NK-92 (cell line): ENCODE data around the gene WDR7.

Source experiments
- DNase-seq: peaks from one replicate; lab custom pipeline; 2025; ENCODE audit not compliant: unreplicated experiment; lab: John Stamatoyannopoulos, UW

Gene WDR7

DNA sequence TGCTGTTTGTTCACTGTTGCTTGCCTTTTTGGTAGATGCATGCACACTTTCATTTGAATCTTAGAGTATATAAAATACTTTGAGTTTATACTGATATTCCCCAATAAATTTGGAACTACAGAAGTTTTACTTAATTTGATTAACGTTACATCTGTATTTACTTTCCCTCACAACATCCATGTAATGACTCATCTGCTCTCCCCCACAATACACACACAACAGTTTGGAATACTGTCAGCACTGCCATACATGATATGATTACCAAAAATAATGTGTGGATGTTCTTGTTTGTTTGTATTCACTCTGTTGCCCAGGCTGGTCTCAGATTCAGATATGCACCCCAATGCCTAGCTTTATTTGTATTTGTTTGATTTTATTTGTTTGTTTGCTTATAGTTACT is 144.2 kb downstream of the WDR7 start:
- no peak for DNase-seq

DNA sequence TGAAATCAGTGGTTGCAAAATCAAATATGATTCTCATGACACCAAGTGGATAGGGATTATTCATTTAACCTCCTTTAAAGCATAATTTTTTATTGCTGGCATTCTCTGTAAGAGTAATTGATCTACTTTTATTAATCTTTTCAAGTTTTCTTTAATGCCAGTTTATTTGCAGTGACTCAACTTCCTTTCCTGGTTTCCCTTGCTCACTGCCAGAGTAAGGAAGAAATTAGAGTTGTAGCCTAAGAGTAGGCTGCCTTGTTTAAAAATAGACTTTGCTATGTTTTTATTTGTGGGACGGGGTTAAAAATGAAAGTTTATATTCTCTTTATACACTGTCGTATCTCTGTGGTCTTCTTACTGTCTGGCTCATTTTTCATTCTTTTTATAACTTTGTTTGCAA is 148.6 kb downstream of the WDR7 start:
- DNase-seq = no peak

DNA sequence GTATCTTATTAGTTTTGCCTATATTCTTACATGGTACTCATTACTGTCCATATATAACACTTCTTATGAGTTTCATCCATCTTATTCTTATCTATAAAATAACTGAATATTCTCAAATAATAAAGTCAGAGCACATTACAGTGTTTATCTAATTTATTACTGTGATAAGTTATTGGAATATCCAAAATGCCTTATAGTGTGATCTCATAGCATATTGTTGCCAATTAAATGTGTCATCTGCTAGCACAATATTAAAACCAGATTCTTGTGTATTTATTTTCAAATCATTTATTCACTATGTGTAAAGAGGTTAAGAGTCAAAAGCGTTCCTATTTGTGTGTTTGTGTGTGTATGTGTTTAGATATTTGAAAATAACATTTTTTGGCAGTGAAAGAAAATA is 151.9 kb downstream of the WDR7 start:
- DNase-seq = no peak

DNA sequence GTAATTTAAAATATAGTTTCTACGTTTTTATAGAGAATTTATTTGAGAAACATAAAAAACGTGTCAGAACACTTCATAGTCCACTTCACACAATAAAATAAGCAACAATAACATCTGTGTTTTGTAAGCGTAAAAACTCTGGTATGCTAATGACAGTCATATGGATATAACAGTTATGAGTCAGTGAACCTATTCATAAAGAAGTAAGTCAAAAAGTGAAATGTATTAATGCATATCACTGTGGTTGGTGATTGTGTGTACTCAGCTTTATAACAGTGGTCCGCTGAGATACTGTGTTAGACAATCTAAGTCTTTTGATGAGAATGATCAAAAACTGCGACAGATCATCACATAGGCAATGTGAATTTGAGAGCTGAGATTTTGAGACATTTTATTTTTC is 153.2 kb downstream of the WDR7 start:
- no peak for DNase-seq

DNA sequence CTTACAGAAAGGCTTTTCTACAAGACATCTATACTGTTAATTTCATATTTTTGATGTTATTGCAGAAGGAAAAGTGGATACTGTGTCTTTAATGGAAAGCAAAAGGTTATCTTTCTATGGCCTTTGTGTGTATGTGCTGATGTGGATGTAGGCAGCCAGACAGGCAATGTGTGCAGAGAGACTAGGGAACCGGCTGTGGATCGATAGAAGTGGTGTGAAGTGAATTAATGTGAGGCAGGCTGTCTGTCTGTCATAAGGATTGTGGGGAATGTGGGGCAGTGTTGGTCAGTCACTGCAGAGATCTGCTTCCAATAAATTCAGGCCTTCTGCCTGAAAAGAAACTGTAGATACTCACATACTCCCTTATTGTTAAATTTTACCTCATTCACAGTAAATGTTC is 156.7 kb downstream of the WDR7 start:
- no peak for DNase-seq

DNA sequence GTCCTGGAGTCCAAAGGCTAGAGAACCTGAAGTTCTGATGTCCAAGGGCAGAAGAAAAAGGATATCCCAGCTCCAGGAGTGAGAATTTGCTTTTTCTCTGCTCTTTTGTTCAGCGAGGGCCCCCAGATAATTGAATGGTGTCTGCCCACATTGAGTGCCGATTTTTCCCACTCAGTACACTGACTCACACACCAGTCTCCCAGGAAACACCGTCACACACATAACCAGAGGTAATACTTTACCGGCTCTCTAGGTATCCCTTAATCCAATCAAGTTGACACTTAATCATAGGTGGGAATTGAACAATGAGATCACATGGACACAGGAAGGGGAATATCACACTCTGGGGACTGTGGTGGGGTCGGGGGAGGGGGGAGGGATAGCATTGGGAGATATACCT is 161.5 kb downstream of the WDR7 start:
- no peak for DNase-seq

DNA sequence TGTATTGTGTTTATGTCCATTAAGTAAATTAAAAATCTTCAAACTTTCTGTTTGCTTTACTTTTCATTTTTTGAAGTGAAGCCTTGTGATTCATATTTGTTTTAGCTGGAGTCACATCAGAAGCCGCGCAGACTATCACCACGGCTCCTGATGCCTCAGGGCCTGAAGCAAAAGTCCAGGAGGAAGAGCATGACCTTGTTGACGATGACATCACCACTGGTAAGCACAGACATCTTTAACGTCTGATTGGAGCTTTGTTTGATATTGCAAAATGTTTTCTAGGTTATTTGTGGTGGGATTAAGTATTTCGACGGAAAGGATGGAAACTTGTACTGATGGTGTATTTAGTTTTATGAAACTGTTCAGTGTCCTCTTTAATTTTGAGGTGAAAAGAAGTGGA is 164.8 kb downstream of the WDR7 start:
- DNase-seq = no peak

DNA sequence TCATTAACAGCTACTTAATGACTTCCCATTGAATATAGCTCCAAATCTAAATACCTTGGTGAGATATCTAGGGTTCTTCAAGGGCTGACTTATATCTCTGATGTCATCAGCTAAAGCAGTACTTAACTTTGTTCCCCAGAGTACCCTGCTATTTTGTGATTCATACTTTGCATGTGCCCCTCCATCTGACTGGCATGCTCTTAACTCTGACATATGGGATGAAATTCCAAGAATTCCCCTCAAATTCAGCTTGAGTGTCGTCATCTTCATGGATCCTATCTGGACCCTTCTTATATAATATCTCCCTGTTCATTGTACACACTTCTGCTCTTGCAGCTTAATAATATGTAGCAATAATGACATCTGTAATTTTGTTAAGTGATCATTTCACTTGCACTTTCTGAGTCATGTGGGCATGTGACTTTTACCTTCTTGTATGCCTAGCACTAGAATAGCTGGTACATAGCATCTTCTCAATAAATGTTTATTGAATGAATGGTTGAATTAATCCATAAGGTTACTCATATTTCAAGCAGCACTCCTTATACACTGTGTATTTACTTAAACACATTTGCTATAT is 172.9 kb downstream of the WDR7 start:
- DNase-seq = no peak

DNA sequence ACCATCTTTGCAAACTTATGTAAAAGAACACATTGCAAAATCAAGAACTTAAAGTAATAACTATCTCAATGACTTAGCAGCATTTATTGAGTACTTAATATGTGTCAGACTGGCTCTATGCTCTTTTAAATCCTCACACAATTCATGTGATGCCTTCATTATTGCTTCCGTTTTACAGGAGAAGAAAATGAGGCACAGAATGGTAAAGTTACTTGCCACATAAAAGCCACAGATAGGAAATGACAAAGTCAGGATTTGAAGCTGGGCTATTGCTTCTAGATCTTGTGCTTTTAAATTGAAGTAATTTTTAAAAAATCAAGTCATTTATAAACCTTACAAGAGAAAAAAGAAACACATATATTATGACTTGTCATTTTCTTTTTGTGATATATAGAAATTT is 174.2 kb downstream of the WDR7 start:
- DNase-seq = no peak

DNA sequence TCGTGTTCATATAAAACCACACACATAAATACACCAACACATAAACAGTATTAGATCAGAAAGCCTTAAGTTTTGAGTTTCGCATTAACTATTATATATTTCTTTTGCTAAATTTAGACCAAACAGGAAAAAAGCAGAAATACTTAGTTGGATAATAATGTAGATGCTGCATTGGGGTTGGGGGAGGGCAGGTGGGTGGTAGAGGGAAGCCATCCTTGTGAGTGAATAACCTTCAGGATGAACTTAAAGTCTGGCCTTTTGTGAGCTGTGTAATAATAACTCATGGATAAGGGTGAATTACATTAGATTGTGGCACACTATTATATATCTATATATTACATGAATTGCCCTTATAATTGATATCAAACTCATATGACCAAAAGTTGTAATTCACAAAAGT is 174.7 kb downstream of the WDR7 start:
- DNase-seq = no peak

DNA sequence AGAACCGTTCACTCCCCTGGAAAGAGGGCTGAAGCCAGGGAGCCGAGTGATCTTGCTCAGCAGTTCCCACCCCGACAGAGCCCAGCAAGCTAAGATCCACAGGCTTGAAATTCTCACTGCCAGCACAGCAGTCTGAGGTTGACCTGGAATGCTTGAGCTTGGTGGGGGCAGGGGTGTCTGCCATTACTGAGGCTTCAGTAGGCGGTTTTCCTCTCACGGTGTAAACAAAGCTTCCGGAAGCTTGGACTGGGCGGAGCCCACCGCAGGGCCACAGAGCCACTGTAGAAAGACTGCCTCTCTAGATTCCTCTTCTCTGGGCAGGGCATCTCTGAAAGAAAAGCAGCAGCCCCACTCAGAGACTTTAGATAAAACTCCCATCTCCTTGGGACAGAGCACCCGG is 180.8 kb downstream of the WDR7 start:
- DNase-seq = no peak

DNA sequence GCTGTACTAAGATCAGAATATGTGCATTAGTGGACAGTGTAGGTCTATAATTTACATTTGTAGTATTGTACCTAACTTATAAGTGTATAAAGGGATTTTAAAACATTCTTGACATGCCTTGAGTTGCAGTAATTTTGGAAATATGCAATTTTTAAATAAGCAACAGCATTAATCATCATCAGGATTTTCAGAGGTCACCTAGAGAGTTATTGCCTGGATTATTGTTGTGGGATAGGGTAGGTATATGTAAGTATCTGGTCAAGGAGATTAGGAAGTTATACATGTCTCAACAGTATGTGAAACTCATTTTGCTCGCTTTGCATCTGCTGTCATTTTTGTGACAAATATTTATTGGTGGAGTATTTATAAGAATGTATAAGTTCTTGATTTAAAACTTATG is 184.2 kb downstream of the WDR7 start:
- DNase-seq = no peak

DNA sequence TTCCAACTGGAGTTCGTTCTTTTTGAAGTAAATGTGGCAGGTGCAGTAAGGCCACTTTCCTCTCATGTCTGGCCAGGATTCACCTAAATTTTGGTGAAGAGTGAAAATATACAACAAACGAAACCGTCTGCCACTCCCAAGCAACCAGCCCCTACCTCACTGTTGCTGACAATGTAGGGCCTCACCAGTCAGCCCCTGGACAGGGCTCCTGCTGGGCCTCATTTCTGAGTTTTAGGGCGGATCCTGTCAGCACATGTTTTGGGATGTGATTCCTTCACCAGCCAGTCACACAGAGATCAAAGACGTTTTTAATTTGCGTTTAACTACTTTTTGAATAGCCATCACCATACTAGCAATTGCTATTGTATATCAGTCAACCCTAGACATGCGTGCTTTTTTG is 185.0 kb downstream of the WDR7 start:
- DNase-seq = no peak

DNA sequence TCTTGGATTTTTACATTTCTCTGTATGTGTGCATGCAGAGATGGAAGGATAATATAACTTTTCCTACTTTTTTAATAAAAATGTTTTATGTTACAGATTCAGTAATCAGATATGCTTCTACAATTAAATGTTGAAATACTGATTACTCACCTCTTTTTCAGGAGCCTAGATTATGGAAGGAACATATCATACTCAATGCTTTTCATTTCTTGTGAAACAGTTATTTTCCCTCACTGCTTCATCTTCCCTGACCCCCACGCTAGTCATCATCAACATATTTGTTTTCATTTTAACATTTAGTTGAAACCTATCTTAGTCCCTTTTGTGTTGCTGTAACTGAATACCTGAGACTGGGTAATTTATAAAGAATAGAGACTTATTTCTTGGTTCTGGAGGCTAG is 190.7 kb downstream of the WDR7 start:
- DNase-seq = no peak

DNA sequence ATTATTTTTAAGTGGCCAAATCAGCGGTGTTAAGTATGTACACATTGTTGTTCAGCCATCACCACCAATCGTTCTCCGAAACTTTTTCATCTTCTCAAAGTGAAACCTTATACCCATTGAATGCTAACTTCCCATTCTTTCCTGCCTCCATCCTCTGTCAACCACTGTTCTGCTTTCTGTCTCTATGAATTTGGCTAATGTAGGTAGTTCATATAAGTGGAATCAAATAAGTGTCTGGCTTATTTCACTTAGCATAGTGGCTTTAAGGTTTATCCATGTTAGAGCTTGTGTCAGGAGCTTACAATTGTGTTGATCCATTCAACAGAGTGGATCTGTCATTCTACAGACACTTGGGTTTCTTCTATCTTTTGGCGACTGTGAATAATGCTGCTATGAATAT is 192.1 kb downstream of the WDR7 start:
- no peak for DNase-seq

DNA sequence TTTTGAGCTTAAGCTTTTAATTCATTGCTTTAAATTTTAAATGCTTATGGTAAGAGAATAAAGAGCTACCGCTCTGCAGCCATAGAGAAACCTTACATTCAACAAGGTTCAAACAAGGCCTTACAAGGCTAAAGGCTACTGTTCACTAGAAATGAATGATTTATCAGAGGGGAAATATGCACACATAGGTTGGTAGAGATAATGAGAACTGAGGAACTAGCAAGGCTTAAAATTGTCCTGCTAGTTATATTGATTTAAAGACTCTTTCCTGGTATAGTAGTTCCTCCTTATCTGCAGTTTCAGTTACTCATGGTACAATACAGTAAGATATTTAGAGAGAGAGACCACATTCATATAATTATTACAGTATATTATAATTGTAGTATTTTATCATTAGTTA is 193.4 kb downstream of the WDR7 start:
- no peak for DNase-seq

DNA sequence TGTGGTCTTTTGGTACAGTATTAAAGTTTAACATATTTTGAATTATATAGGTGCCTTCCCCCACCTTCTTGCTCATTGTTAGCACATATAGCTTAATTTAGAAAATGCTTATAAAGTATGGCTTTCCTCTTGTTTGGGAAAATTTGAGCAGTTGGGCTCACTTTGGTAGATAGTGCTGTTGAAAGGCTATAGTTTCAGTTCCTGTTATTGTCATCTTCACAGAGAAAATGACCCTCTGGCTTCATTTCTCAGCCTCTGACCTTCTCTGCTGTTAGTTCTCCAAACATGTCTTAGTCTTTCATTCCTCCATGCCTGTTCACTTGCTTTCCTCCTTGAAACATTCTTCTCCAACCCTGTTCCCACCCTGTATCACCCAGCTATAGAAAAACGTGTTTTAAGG is 200.6 kb downstream of the WDR7 start:
- no peak for DNase-seq

DNA sequence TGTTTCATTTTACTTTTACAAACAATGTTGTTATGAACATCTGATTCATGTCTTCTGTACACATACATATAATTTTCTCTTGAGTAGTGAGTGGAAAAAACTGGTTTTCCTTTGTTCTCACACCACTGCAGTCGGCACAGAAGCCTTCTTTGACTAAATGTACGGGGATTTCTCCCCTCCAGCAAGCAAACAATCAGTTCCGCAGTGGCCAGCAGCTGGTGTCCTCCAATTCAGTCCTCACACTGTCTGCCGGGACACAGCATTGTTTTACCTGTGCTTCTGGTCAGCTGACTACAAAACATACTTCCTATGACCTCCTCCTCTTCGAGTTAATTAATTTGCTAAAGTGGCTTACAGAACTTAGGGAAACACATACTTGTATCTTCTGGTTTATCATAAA is 202.8 kb downstream of the WDR7 start:
- DNase-seq = no peak

DNA sequence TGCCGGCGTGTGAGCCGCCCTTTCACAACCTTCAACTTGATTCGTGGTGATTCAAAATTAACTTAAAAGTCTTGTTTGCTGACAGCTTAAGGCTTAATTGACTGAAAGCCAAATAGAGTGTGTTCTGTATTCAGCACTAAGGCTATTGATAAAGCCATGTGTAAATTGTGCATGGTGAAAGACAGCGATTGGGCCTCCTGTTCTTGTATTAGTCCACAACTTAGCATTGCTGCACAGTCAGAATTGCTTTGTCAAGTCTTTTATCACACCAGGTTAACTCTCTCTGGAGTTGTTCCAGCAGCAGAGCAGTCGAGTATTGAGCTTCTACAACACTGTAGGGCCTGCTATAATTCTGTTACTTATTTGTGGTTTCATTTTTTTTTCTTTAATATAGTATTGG is 210.1 kb downstream of the WDR7 start:
- DNase-seq = no peak

DNA sequence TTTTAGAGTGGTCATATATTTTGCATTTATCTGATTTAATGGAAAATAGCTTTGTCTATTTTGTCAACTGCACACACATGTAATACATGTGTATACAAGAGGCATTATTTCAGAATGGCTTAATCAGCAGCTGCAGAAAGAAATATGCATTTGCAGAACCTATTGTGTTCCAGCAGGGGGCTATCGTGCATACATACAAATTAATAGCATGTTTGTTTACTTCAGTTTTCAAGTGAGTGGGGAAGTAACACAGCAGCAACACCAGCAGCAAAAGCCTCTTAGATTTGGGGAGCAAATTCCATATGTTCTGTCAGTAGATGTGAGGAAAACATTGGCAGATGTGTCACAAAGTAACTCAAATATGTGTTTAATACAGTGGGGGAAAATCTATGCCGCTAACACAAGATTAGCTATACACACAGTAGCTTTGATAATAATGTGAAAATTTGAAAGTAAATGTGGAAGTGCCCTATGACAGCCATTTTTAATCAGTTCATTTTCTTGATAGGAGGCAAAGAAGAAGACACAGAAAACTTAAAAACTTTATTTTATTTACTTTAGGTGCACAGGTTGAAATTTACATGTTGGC is 218.1 kb downstream of the WDR7 start:
- DNase-seq = no peak

DNA sequence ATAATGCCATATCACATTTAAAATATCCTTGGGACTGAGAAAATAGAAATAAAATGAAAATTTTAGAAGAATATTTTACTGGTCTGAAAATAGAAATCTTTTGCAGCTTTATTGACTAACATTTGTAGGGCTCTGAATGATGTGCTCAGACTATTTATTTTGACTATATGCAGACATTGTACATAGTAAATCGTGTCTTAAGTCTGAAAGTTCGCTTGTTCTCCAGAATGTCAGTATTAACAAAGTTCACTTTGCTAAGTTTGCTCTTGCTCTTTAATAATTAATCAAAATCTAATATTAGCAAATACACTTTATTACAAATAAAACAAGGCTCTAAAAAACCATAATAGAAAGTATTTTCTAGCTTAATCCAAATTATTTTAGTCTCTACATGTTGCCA is 219.8 kb downstream of the WDR7 start:
- DNase-seq = no peak

DNA sequence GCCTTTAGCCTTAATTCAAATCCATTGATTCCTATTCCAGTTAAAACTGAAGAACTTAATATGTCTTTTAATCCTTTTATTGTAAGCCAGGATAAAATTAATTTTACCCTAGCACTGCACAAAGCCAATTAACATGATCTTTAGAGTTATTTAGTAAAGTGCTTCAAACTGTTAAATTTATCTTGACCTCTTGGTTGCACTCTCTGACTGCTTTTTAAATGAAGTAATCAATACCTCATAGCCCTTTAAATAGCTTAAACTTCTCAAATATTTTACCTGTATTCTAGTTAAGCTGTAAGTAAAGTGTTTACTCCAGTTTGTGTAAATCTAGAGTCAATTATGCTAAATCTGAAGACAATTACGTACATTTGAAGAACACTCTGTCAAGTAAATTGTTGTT is 221.0 kb downstream of the WDR7 start:
- no peak for DNase-seq

DNA sequence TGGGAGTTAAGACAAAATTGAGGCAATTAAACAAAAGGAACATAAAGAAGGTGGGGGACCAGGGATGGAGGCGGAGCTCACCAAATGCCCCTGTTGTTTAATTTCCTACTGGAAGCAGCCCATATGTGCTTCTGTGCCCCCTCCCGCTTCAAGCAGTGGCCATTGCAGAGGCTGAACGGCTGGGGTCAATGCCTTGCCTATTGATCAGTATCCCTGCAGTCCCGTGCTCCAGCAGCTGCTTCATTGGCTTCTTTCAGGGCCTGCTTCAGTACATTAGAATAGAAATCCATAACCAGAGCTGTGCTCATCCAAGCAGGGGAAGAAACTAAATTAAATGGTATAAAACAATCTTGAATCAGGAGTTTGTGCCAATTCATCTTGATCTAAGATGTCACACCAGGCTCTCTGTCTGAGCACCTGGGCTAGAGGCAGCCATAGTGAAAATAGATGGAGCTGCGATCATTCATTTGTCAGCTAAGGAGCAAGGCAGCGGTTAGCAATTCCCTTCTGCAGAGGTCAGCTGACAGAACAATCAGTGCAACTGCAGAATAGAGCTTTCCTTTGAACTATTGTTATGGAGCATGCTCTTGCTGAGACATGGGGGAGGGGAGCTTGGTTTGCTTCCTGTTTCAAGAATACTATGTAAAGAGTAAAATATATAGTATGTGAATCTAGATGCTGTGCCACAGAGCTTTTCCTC is 222.4 kb downstream of the WDR7 start:
- no peak for DNase-seq
